HG02798 (cell line): ENCODE measurements around the gene CREB3L2.
A peak's percentile ranks its signal among the peaks of the same experiment; 100 is the strongest.
"Not testable (repeated sequence)": the region's sequence is repeated elsewhere in the genome, so short reads cannot be mapped to it uniquely, and the experiment has no call there.

Experiments used
- ATAC-seq: cut with Tn5 transposase; IDR thresholded peaks from one replicate; pipeline ENCODE4 v1.9.1; 2021; ENCODE audit warnings: mild to moderate bottlenecking; ENCODE audit not compliant: unreplicated experiment, poor library complexity

CREB3L2 gene

DNA sequence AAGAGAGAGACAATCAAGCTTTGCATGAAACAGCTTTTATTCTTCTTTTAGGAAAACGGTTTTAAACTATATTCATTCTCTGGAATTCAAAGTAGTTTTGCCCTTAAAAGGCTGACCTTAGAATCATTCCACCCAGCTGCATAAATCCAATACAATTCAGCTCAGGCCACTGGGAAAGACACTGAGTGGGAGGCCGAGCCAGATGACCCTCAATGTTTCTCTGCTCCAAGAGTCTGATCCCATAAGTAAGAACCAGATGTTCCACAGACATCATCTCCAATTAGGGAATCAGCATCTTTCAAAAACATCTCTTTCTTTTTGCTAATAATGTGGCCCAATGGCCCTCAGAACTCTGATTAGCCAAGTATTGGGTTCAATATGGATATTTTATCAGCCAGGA, 26.1 kb downstream of the CREB3L2 start:
- no peak for ATAC-seq

DNA sequence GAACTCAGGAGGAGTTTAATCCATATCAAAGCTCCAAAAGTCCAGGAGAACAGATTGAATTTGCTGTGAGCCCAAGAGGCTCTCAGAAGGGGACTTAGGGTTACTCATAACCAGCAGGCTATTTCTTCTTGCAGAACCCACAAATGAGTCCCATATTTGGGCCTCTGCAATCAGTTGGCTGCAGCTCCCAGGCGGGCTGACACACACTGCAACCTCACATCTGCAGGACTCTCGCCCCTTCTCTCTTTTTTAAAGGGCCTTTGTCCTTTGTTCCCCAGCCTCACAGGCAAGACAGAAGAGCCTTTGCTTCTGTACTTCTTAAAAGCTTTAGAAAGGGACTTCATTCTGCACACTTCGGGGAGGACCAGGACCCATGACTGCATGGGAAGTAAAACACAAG, 26.7 kb downstream of the CREB3L2 start:
- ATAC-seq, result peak; percentile 61

DNA sequence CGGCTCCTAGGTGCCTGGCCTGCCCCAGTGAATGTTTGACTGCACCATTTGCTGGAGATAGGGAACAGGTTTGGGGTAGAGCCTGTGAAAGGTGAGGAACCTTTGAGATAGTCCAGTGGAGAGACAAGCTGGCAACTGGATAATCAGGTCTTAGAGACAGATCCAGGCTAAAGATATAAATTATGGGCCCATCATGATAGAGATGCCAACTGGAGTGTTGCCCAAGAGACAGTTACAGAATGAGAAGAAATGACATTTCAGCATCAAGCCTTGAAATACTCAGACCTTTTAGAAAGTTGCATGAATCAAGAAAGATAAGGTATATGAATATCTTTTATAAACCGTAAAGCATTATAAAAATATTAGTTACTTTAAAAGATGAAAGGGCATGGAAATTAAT, 27.1 kb downstream of the CREB3L2 start:
- ATAC-seq, result no peak

DNA sequence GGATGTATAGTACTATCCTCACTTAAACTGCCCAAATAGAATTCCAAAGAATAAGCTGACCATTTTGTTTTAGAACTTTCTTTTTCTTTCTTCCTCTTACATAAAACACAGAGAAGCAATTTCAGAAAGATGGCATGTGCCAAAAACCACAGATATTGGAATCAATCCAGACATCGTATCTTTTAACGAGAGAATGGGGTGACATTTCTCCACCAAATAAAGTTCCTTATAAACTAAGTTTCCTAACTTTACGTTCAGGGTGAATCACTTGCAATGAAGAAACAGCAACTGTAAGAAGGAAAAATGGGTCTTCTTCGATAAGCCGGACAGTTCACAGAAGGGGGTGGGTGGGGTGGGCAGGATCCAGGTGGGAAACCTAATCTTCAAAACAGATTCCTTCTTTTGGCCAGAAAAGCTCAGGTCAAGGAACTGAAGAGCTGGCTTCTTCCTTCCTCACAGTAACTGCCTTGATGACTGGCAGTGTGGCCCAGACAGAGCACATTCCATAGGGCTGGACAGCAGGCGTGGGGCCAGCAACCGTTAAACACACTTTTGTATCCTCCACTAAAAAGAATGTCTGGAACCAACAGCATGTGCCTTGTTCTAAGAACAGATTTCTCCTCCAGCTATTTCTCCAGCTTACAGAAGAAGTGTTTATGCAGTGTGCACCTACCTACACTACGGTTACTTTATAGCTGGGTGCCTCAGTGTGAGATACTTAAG, 31.5 kb downstream of the CREB3L2 start:
- no peak for ATAC-seq

DNA sequence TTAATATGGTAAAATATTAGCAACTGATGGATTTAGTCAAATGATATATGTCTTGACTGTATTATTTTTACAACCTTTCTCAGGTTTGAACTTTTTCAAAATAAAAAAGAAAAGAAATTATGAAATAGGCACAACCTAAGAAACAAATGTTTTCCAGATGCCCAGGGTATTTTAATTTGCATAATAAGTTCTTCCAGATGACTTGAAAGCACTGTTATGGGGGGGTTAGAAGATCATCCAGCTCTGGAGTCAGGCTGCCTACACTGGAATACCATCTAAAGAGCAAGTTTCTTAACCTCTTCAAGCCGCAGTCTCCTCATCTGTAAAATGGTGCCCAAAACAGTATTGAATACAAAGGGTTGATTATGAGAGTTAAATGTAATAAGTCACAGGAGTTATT, 32.1 kb downstream of the CREB3L2 start:
- no peak for ATAC-seq

DNA sequence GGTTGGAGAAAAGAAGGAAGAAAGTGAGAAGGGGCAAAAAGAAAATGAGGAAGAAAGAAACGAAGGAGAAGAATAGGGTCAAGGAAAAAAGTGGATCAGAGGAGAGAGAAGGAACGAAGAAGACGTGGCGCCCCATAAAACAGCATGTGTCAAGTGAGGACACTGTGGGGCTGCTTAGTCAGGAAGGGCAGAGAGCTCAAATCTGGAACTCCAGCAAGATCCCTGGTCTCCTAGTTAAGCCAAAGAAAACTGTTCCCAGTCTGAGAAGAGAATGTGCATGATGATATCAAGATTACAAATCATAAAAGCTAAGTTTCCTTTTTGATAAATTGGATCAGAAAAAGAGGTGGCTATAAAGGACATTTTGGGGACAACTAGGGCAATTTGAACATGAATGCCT, 33.0 kb downstream of the CREB3L2 start:
- ATAC-seq, result no peak

DNA sequence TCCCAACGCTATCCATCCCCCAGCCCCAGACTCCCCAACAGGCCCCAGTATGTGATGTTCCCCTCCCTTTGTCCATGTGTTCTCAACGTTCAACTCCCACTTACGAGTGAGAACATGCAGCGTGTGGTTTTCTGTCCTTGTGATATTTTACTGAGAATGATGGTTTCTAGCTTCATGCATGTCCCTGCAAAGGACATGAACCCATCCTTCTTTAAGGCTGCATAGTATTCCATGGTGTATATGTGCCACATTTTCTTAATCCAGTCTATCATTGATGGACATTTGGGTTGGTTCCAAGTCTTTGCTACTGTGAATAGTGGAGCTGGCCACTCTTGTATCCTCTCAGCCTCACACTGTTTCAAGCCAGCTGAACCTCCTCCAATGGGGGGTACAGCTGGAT, 33.5 kb downstream of the CREB3L2 start:
- not testable (repeated sequence) for ATAC-seq

DNA sequence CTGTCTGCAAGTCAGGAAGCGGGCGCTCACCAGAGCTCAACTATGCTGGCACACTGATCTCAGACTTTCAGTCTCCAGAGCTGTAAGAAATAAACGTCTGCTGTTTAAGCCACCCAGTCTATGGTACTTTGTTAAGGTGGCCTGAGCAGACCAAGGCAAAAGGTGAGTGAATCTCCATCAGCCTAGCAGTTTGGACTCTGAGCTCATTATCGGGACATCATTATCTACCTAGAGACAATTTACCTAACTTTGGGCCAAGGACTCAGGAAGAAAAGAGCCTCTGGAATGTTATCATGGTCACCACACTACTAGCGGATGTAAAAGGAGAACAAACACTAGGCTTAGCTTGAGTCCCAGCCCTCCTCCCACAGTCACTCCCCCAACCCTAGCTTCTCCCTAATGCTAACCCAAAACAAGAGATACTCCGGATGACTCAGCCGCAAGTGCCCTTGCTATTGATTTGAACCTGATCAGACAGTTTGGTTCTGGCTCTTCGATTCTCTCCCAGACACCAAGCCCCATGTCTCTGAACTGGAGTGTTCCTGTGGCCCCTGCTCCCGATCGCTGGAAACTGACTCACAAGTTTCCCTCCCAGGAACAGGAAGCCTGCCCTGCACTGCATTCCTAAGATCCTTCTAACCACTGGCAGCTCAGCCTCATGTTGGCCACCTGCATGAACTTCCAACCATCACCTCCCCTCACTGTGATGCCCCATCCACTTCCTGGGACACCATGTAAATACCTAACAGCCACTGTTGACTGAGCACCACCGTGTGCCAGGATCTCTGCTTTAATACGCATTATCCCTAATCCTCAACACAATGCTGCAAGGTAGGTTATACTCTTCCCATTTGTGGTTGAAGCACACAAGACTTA, 34.5 kb downstream of the CREB3L2 start:
- ATAC-seq, result no peak

DNA sequence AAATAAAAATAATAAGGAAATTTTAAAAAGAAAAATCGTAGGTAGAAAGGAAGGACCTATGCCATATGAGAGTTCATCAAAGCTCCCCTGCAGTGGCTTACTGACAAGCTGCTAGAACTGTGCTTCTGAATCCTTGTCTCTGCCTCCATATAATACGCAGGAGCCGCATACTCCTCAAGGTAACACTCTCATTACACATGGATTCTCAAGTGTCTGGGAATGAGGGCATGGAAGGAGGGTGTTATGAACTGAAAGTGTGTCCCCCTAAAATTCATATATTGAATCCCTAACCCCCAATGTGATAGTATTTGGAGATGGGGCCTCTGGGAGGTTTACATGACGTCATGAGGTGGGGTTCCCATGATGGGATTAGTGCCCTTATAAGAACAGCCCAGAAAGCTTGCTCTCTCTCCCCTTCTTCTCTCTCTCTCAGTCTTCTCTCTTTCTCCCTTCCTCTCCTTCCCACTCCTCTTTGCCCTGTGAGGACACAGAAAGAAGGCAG, 35.2 kb downstream of the CREB3L2 start:
- ATAC-seq, result no peak

DNA sequence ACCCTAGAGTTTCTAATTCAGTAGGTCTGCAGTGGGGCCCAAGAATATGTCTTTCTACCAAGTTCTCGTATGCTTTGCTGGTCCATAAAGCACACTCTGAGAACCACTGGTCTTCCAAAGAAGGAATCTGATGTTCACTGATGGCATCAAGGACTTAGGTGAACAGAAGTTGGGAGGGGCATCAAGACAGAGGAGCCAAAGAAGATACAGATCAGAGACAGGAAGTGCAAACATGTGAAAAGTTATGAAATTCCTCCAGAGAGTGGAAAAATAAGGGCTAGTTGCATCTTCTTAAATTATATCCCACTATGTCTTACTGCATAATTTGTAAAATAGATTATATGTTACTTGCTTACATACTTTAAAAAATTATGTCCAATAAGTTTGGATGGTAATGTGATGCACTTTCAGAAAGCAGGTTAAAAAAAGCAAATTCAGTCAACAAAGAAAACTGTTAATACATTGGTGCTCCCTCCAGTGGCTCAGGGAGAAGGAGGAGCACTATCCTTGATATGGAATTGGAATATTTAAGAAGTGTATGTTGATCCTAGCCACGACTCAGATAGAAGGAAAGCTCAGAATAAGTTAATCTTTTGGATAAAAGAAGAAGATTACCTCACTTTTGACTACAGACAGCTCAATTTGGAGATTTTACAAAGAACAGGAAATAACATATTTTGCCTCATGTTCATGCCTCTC, 35.8 kb downstream of the CREB3L2 start:
- no peak for ATAC-seq

DNA sequence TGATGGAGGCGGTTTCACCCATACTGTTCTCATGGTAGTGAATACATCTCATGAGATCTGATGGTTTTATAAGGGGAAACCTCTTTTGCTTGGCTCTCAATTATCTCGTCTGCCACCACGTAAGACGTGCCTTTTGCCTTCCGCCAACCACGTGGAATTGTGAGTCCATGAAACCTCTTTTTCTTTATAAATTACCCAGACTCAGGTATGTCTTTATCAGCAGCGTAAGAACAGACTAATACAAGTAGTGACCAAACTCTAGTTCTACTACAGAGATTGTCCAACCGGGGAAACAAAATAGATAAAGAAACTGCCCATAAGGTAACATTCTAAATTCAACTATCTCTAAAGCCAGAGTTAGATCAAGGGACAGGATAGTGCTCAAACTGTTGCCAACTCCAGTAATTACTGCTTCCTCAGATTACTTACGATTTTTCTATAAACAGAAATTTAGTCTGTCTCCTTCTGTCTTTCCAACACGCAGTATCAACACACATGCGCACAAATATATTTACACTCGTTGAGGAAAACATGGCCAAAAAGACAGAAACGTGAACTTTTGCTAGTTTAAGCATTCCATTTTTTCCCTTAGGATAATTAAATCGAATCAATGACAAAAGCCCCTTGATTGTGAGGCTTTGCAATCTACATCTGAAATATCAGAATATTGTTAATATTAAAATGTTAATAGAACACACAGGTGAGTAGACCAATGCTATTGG, 36.9 kb downstream of the CREB3L2 start:
- no peak for ATAC-seq

DNA sequence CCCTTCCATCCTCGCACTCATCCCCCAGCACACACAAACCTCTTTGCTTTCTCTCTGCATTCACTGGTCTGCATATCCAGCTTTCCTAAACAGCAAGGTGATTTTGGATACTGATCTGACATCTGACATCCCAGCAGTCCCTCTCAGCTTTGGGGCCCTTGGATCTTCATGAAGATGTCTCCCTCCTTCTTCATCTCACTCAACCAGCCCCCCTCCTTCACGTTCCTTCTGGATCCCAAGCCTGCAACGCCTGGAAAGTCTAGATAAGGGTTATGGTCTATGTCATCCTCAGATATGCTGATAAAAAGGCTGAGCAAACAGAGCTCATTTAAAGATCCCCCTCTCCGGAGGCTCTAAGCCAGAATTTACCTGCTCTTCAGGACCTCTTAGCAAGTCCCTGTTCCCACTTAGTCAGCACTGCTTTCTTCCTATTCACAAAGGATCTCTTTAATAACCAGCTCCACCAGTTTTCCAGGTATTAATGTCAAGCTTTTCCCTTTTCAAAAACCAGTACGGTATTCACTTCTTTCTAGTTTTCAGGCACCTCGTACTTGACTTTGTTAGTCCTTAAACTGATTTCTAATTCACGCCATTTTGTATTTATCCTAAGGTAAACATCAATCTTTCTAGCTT, 38.9 kb downstream of the CREB3L2 start:
- ATAC-seq, result no peak

DNA sequence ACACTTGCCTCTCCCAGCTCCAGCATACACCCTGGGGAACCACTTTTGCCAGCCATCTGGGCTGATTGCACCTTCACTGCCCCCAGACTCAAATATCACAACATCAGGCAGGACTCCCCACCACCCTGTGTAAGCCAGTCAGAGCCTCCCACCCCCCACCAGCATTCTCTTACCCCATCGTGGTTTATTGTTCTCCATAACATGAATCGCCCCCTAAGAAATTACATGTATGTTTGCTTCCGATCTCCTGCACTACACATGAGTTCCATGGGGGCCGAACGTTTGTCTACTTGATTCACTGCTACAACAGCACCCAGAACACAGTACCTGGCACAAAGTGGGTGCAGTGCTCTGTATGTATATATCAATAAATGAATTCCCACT, 39.4 kb downstream of the CREB3L2 start:
- no peak for ATAC-seq

DNA sequence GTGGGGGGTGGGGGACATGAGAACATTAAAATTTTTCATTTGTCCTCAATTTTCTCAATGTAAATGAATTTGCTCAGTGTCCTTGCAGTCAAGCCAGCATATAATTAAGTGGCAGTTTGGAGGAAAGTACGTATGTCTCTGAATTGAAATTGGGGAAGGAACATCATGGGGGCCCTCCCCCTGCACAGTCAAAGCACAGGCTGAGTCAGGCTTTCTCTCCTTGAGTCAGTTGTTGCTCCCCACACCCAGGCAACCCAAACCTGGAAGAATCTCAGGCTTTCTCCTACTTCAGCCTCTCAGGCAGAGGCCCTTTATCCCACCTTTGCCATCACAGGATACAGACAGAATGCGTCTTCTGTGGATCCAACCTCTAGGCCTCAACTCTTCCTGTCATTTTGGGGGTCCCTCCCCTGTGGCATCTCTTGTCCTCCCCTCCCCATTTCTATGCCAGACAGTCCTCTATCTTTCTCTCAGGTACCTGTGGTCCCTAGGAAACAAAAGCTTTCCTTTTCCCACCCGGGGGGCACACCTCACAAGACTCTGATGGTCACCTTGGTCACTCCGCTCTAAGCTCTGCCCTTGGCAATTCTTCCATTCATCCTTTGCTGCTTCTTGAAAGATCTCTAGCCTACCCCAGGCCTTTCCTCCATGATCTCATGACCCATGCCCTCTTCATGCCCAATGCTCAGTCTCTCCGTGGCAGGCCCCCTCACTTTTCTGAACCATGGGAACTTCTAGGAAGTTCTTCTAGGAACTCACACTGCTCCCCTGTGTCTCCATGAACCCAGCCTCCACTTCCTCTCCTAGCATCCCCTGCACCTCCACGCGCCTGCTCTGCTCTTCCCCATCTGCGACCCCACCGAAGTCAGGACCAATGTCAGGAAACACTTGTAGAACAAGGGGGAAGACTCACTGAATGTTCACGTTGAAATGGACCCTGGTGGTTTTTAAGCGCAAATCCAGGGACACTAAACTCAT, 40.4 kb downstream of the CREB3L2 start:
- ATAC-seq, result peak; percentile 69

DNA sequence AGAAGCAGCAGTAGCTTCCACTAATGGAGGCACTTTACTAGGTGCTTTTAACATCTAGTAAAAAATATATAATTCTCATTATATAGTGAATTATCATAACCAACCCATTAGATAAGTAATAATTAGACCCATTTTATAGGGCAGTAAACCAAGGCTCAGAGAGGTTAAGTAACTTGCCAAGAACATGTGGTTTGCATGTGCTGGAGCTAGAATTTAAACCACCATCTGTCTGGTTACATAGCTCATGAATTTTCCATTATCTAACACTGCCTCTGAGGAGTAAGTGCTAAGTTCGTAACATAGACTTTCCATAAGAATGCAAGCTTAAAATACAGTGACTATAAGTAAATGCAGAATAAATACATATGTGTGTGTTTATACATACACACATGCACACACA, 41.9 kb downstream of the CREB3L2 start:
- no peak for ATAC-seq

DNA sequence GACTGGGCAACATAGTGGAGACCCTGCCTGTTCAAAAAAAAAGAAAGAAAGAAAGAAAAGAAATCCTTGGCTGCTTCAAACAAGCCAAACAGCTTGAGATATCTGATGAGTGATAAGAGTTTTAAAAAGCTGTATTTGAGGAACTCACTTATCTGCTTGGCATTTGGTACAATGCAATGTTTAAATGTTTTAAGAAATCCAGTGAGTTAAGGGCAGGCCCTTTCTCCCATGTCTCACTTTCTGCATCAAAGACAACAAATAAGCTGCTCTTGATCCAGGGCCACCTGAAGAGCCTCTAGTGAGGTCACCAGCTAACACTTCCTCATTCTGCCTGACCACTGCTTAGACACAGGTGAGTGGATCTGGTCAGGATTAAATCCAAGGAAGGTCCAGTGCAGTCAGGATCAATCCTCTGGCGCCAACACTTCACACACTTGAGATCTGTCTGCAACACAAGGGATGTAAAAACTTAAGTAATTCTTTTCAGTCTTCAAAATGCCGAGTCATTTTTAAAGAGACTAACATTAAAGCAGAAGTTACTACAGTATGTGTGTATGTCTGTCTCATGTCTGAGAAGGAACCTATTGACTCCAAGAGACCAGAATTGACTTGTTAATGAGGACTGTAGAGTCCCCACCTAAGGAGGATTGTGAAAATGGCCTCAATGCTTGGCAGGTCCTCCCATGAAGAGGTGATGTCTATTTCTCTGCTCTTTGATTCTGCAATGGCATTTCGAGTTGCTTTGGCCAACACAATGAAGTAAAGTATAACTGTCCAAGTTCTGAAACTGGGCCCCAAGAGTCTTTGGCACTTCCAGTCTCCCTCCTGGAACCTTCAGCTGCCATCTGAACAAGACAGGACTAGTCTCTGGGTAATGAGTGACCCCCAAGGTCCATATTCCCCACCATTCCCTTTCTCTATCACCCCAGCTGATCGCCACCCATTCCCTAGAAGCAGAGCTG, 43.1 kb downstream of the CREB3L2 start:
- peak; percentile 45 for ATAC-seq

DNA sequence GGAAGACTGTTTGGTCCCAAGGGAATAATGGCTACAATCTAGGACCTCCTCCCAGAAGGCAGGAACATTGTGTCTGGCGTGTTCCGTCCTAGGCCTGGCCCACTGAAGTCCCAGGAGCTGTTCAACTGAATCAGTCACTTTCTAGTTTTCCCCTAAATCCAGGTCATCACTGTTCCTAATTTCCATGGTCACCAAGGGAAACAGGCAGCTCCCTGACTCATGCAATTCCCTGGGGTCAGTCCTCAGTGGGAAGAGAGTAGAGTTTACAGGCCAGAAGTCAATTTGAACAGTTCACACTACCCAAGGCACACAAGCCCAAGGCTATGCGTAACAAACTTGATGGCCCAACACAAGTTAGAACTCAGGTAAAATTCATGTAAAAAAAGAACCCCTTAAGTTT, 44.0 kb downstream of the CREB3L2 start:
- ATAC-seq, result no peak

DNA sequence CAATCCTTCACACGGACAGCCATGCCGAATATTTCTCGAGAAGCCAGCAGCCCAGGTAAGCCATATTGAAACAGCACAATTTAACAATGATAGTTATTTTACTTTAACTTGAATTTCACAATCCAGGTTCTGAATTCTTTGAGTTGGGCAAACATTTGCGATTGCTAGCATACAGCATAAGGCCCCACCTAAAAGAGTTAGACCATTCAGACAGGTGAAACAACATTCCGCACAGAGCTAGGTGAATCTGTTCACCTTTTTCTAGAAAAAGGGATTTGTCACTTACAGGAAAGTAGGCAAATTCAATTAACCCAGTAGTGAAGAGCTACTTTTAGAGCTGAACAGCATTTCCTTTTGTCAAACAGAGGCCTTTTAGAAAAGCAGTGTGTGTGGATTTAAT, 45.3 kb downstream of the CREB3L2 start:
- no peak for ATAC-seq
